HG03103 (cell line): ENCODE measurements around the gene ADH1C.
"Not testable (repeated sequence)": the region's sequence is repeated elsewhere in the genome, so short reads cannot be mapped to it uniquely, and the experiment has no call there.

ENCODE experiments used
- ATAC-seq: cut with Tn5 transposase; IDR thresholded peaks from one replicate; pipeline ENCODE4 v1.9.1; 2021; ENCODE audit warnings: low read depth; ENCODE audit not compliant: unreplicated experiment

ADH1C gene

DNA sequence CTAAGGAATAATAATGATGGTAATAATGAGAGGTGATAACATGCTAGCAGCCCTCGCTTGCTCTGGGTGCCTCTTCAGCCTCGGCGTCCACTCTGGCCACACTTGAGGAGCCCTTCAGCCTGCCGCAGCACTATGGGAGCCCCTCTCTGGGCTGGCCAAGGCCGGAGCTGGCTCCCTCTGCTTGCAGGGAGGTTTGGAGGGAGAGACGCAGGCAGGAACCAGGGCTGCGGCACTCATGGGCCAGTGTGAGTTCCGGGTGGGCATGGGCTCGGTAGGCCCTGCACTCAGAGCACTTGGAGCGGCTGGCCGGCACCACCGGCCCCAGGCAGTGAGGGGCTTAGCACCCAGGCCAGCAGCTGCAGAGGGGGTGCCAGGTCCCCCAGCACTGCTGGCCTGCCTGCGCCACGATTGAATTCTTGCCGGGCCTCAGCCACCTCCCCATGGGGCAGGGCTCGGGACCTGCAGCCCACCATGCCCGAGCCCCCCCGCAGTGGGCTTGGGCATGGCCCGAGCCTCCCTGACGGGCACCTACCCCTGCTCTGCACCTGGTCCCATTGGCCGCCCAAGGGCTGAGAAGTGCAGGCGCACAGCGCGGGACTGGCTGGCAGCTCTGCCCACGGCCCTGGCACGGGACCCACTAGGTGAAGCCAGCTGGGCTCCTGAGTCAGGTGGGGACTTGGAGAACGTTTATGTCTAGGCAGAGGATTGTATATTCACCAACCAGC is 7.1 kb upstream of the ADH1C start:
- no peak for ATAC-seq

DNA sequence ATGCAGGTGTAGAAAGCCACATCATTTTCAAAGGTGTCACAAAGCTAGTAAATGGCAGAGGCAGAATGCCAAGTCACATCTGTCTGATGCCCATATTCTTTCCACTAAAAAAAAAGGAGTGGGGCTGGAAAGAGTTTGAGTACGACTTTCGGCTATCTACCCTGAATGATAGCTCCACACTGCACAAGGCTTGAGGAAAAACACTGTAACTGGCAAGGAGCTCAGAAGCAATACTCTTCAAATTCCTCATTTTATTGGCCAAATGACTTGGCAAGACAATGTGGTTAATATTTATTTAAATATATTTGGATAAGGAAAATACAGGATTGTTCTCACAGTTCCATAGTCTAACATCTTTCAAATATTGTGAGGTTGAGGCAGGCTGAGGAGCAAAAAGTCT is 5.4 kb upstream of the ADH1C start:
- ATAC-seq = no peak

- ATAC-seq = no peak
Measured at GRCh38 chr4:99356992-99357391, 4.4 kb upstream of the ADH1C start.

DNA sequence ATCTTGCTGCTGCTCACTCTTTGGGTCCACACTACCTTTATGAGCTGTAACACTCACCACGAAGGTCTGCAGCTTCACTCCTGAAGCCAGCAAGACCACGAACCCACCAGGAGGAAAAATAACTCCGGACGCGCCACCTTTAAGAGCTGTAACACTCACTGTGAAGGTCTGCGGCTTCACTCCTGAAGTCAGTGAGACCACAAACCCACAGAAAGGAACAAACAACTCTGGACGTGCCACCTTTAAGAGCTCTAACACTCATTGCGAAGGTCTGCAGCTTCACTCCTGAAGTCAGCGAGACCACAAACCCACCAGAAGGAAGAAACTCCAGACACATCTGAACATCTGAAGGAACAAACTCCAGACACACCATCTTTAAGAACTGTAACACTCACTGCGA is 3.6 kb upstream of the ADH1C start:
- not testable (repeated sequence) for ATAC-seq

- ATAC-seq = no peak
Measured at GRCh38 chr4:99351487-99351886, 1.1 kb downstream of the ADH1C start.

GRCh38 chr4:99349338-99349737 is 3.2 kb downstream of the ADH1C start:
- no peak for ATAC-seq

GRCh38 chr4:99342624-99343023 is 9.9 kb downstream of the ADH1C start:
- ATAC-seq = not testable (repeated sequence)

- ATAC-seq = no peak
Measured at GRCh38 chr4:99341426-99341825, 11.1 kb downstream of the ADH1C start.

DNA sequence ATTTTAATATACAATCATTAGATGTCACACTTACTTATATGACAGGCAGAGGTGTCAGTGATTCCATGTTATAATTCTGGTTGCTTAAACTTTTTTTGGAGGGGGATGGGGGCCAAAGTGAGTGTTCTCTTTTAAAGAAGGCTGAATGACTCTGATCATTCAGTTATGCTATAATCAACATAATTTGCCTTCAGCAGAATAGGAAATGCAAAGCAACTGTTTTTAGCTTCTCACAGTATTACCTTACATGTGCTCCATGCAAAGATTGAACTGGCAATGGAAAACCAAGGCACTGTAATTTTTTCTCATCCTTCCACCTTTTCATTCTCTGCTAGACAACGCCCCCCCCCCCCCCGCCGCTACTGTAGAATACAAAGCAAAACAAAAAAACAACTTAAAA is 13.4 kb downstream of the ADH1C start:
- ATAC-seq = no peak

GRCh38 chr4:99336553-99336952 is 16.0 kb downstream of the ADH1C start:
- ATAC-seq = no peak

DNA sequence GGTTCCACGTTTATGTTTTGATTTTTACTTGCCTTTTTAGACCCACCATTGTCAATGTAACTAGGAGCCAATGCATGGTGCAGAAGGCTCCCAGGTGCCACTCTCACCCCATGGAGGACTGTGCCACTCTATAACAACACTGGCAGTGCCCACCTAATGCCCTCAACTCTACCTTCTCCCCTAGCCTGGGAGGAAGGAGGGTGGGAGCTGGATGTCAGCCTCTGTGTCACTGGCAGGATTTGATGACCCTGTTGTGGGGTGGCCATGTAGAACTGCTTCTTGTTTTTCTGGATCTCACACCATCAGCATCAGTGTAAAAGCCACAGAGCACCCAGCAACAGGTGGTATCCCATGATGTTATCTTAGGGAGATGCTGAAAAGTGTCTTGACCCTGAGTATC is 17.7 kb downstream of the ADH1C start:
- ATAC-seq = no peak

DNA sequence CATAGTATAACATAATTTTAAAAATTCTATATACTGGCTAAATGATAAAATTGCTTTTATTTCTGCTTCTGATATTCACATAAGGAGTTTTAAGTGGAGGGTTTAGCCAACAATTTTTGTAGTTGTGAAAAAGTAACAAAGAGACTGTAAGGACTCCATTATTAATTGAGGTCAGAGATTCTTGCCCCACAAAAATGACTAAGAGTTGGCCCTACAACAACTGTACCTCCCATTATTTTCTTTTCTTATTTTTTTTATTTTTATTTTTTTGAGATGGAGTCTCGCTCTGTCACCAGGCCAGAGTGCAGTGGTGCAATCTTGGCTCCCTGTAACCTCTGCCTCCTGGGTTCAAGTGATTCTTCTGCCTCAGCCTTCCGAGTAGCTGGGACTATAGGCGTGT is 21.9 kb downstream of the ADH1C start:
- no peak for ATAC-seq

- ATAC-seq = no peak
Measured at GRCh38 chr4:99329876-99330275, 22.7 kb downstream of the ADH1C start.

GRCh38 chr4:99324979-99325378 is 27.6 kb downstream of the ADH1C start:
- no peak for ATAC-seq

- no peak for ATAC-seq
Measured at GRCh38 chr4:99324361-99324760, 28.2 kb downstream of the ADH1C start.

GRCh38 chr4:99323756-99324155 is 28.8 kb downstream of the ADH1C start:
- ATAC-seq = no peak

- ATAC-seq = no peak
Measured at GRCh38 chr4:99321241-99322191, 31.0 kb downstream of the ADH1C start, which contains the start of gene ADH1B. Gene ADH1B (minus strand): TSS chr4:99321401. CDS start chr4:99321331, 70 bp downstream.

DNA sequence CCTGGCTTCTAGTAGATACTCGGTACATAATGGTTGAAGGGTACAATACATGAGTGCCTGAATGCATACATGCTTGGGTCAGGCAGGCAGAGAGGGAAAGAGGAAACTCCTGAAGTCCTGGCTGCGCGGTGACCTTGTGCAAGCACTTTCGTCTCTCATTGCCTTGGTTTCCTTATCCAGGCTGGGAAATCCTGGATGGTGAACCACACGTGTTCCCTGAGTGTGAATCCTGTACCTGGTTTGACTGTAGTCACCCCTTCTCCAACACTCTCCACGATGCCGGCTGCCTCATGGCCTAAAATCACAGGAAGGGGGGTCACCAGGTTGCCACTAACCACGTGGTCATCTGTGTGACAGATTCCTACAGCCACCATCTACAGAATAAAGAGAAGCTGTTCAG is 34.7 kb downstream of the ADH1C start:
- not testable (repeated sequence) for ATAC-seq

DNA sequence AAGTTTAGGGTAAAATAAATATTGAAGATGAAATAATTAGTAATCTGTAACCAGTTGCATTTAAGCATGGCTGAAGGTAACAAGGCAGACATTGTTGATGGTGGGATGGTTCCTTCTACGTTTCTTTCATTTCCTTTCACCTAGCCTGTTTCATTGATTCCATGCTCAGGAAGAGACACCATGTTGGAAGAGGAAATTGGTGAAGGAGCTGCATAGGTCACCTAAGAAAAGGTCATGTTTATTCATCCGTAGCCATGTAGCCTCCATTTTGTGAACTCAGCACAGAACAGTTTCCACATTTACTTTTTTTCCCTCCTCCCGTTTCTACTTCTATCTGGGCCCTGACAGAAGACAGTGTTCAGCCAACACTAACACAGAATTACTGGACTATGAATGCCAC is 35.2 kb downstream of the ADH1C start:
- ATAC-seq = no peak

DNA sequence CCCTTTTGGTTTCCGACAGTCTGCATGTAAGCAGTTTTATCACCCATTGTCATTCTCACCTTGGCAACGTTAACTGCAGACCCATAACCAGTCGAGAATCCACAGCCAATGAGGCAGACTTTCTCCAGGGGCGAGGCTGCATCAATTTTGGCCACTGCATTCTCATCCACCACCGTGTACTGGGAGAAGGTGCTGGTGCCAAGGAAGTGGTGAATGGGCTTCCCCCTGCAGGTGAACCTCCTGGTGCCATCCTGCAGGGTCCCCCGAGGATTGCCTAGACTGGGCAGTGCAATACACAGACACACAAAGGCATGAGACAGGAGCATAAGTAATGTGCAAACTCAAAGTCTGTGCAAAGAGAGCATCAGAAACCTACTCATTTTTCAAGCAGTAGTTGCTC is 36.7 kb downstream of the ADH1C start:
- ATAC-seq = no peak

GRCh38 chr4:99314211-99314610 is 38.3 kb downstream of the ADH1C start:
- ATAC-seq = no peak

DNA sequence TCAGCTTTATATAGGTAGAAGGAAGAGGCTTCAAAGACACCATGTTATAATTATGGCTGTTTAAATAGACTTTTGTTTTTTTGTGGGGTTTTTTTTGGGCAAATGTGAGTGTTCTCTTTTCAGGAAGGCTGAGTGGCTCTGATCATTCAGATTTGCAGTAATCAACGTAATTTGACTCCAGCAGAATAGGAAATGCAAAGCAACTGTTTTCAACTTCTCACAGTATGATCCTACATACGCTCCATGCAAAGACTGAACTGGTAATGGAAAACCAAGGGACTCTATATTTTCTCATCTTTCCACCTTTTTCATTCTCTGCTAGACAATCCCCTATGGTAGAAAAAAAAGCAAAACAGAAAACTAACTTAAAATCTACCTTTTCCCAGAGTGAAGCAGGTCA is 42.2 kb downstream of the ADH1C start:
- no peak for ATAC-seq
